Peyer's patch (tissue), 4 donors: ENCODE results near the gene GRID2.

ENCODE experiments used
- POLR2A ChIP-seq, 2 donors: fragments of 450-650 bp; IDR thresholded peaks; one replicate each; pipeline ENCODE4 v1.5.1; 2017; ENCODE audit warnings: antibody characterized with exemption in 2 of 2, mild to moderate bottlenecking in 2 of 2, moderate library complexity in 2 of 2
- TF ChIP-seq, protein P1 (sequence below), 6 experiments: fragments of 450-650 bp in 4 of 6; fragments of 200-600 bp in 2 of 6; sonication (generic) in 1 of 6; IDR thresholded peaks; one replicate each; pipeline ENCODE4 v1.5.1; 2017 to 2019; ENCODE audit warnings: antibody characterized with exemption in 6 of 6, mild to moderate bottlenecking in 3 of 6, moderate library complexity in 1 of 6

DNA sequence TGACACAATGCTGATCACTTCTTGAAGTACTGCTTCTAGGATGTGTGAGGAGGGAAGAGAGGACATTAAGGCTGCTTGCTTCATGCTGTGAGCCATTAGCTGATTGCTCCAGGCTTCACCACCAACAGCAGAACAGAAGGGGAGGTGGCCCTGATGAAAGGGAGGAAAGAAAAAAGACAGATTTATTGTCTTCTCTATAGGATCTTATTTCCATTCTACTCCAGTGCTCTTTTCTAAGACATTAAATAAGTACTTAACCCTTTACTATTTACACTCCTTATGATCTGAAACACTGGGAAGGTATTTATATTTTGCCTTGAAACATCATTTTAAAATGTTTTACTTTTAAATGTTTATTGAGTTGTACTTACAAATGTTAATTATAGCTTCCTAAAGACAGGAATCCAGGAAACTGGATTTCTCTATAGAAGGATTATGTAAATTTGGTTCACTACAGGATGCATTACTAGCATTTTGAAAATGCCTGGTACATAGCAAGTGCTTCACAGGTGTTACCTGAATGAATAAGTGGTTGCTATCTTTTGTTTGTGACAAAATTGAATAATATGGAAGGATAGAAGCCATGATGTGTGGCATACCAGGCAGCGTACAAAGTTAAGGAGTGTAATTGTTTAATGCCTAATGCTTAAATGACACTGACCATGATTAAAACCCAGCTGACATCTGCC is 843.9 kb downstream of the GRID2 start:
- TF ChIP-seq, protein P1, sequence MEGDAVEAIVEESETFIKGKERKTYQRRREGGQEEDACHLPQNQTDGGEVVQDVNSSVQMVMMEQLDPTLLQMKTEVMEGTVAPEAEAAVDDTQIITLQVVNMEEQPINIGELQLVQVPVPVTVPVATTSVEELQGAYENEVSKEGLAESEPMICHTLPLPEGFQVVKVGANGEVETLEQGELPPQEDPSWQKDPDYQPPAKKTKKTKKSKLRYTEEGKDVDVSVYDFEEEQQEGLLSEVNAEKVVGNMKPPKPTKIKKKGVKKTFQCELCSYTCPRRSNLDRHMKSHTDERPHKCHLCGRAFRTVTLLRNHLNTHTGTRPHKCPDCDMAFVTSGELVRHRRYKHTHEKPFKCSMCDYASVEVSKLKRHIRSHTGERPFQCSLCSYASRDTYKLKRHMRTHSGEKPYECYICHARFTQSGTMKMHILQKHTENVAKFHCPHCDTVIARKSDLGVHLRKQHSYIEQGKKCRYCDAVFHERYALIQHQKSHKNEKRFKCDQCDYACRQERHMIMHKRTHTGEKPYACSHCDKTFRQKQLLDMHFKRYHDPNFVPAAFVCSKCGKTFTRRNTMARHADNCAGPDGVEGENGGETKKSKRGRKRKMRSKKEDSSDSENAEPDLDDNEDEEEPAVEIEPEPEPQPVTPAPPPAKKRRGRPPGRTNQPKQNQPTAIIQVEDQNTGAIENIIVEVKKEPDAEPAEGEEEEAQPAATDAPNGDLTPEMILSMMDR (IDR thresholded peaks at IDR 0.05) = no peak
- TF ChIP-seq POLR2A (IDR thresholded peaks at IDR 0.05) = no peak
